Measurements from ENCODE around the gene PLSCR4. TPM values are rescaled to one million over a fixed set of nuclear protein-coding genes. Genes with fewer than 3 reads are reported as not detected.

PLSCR4 gene
- total and polyA plus RNA-seq, 2 of the 8 experiments (the other 6 are each of a cell fraction or from before 2014, with no cell fraction given) = 1.8 to 2.9 TPM

DNA sequence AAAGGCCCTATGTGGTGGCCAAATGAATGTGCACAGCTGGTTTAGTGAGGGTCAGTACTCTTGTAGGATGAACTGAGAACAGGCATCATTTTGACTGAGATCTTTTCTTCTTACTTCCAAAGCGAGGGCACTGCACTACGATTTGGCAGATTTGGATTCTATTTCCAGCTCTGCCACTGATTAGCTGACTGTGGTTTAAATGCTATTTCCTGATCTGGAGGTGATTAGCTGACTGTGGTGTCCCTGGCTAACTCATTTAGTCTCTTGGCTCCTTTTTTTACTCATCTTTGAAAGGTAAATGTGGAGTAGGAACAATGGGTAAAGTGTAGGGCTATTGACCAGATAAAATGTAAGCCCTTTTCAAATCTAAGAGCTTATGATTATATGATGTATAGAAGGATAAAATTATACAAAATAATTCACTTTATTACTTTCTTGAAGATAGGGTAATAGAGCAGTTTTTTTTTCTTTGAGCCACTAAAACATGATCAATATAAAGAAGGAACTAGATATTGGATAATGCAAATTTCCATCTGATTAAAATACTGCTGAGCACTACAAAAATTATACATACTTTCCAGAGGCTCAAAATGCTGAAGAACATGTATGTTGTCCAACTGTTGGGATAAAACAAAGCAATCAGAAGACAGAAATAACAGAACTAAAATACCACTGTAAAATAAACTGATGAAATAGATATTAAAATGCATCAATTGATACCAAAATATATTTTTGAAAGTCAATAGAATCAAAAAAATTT lies 50.3 kb downstream of the PLSCR4 start (continued):
- TF ChIP-seq, protein P1, sequence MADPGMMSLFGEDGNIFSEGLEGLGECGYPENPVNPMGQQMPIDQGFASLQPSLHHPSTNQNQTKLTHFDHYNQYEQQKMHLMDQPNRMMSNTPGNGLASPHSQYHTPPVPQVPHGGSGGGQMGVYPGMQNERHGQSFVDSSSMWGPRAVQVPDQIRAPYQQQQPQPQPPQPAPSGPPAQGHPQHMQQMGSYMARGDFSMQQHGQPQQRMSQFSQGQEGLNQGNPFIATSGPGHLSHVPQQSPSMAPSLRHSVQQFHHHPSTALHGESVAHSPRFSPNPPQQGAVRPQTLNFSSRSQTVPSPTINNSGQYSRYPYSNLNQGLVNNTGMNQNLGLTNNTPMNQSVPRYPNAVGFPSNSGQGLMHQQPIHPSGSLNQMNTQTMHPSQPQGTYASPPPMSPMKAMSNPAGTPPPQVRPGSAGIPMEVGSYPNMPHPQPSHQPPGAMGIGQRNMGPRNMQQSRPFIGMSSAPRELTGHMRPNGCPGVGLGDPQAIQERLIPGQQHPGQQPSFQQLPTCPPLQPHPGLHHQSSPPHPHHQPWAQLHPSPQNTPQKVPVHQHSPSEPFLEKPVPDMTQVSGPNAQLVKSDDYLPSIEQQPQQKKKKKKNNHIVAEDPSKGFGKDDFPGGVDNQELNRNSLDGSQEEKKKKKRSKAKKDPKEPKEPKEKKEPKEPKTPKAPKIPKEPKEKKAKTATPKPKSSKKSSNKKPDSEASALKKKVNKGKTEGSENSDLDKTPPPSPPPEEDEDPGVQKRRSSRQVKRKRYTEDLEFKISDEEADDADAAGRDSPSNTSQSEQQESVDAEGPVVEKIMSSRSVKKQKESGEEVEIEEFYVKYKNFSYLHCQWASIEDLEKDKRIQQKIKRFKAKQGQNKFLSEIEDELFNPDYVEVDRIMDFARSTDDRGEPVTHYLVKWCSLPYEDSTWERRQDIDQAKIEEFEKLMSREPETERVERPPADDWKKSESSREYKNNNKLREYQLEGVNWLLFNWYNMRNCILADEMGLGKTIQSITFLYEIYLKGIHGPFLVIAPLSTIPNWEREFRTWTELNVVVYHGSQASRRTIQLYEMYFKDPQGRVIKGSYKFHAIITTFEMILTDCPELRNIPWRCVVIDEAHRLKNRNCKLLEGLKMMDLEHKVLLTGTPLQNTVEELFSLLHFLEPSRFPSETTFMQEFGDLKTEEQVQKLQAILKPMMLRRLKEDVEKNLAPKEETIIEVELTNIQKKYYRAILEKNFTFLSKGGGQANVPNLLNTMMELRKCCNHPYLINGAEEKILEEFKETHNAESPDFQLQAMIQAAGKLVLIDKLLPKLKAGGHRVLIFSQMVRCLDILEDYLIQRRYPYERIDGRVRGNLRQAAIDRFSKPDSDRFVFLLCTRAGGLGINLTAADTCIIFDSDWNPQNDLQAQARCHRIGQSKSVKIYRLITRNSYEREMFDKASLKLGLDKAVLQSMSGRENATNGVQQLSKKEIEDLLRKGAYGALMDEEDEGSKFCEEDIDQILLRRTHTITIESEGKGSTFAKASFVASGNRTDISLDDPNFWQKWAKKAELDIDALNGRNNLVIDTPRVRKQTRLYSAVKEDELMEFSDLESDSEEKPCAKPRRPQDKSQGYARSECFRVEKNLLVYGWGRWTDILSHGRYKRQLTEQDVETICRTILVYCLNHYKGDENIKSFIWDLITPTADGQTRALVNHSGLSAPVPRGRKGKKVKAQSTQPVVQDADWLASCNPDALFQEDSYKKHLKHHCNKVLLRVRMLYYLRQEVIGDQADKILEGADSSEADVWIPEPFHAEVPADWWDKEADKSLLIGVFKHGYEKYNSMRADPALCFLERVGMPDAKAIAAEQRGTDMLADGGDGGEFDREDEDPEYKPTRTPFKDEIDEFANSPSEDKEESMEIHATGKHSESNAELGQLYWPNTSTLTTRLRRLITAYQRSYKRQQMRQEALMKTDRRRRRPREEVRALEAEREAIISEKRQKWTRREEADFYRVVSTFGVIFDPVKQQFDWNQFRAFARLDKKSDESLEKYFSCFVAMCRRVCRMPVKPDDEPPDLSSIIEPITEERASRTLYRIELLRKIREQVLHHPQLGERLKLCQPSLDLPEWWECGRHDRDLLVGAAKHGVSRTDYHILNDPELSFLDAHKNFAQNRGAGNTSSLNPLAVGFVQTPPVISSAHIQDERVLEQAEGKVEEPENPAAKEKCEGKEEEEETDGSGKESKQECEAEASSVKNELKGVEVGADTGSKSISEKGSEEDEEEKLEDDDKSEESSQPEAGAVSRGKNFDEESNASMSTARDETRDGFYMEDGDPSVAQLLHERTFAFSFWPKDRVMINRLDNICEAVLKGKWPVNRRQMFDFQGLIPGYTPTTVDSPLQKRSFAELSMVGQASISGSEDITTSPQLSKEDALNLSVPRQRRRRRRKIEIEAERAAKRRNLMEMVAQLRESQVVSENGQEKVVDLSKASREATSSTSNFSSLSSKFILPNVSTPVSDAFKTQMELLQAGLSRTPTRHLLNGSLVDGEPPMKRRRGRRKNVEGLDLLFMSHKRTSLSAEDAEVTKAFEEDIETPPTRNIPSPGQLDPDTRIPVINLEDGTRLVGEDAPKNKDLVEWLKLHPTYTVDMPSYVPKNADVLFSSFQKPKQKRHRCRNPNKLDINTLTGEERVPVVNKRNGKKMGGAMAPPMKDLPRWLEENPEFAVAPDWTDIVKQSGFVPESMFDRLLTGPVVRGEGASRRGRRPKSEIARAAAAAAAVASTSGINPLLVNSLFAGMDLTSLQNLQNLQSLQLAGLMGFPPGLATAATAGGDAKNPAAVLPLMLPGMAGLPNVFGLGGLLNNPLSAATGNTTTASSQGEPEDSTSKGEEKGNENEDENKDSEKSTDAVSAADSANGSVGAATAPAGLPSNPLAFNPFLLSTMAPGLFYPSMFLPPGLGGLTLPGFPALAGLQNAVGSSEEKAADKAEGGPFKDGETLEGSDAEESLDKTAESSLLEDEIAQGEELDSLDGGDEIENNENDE (IDR thresholded peaks at IDR 0.05; ENCODE audit: insufficient replicate concordance, low read length) = no peak
- TF ChIP-seq BRCA1 (IDR thresholded peaks at IDR 0.05; ENCODE audit: low read depth, low read length) (no peak), SP1 (IDR thresholded peaks at IDR 0.05; ENCODE audit: low read depth, low read length) (no peak), RNF2 (IDR thresholded peaks at IDR 0.05; ENCODE audit: borderline replicate concordance, low read depth, low read length, missing control alignments, poor library complexity, severe bottlenecking) (no peak), BACH1 (IDR thresholded peaks at IDR 0.05; ENCODE audit: low read length) (no peak), CBX5 (IDR thresholded peaks at IDR 0.05; ENCODE audit: low read depth, low read length) (no peak), BCL11A (IDR thresholded peaks at IDR 0.05; ENCODE audit: low read depth in 2 of 2, low read length in 2 of 2) (no peak), NRF1 (IDR thresholded peaks at IDR 0.05; ENCODE audit: low read depth, low read length) (no peak), SIRT6 (IDR thresholded peaks at IDR 0.05; ENCODE audit: low read length) (no peak), MAFK (IDR thresholded peaks at IDR 0.05; ENCODE audit: low read depth, low read length) (no peak)
- TF ChIP-seq, protein P2, sequence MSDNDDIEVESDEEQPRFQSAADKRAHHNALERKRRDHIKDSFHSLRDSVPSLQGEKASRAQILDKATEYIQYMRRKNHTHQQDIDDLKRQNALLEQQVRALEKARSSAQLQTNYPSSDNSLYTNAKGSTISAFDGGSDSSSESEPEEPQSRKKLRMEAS (IDR thresholded peaks at IDR 0.05) = no peak
